ENCODE results near the gene TENM4.

- no peak for TF ChIP-seq NFRKB (IDR thresholded peaks at IDR 0.05)
- TF ChIP-seq FOXM1 (IDR thresholded peaks at IDR 0.05; ENCODE audit: borderline replicate concordance), result no peak
- TF ChIP-seq LEF1 (IDR thresholded peaks at IDR 0.05; ENCODE audit: borderline replicate concordance), result no peak
- no peak for TF ChIP-seq CTBP1 (IDR thresholded peaks at IDR 0.05; ENCODE audit: borderline replicate concordance)
- TF ChIP-seq SP1 (IDR thresholded peaks at IDR 0.05), result no peak
- TF ChIP-seq FOXK2 (IDR thresholded peaks at IDR 0.05), result no peak
- TF ChIP-seq ARNT (IDR thresholded peaks at IDR 0.05), result no peak
- TF ChIP-seq TARDBP (IDR thresholded peaks at IDR 0.05), result no peak
These were observed 785.3 kb downstream of the TENM4 start for GRCh38 chr11:78655561-78655960.

Data from HEK293T (cell line).